BLaER1 (cell line): ENCODE results near the gene KRT75.

Experiments
- H3K27ac ChIP-seq: shearing (Covaris generic); formaldehyde crosslinking; 2 replicates; pipeline ENCODE4 v1.8.1; 2022
- H3K27me3 ChIP-seq: shearing (Covaris generic); formaldehyde crosslinking; 2 replicates; pipeline ENCODE4 v1.8.1; 2022
- H3K36me3 ChIP-seq: shearing (Covaris generic); formaldehyde crosslinking; 2 replicates; pipeline ENCODE4 v1.8.1; 2022
- H3K4me1 ChIP-seq: shearing (Covaris generic); formaldehyde crosslinking; 2 replicates; pipeline ENCODE4 v1.8.1; 2022
- H3K4me2 ChIP-seq: shearing (Covaris generic); formaldehyde crosslinking; 2 replicates; pipeline ENCODE4 v1.8.1; 2022
- H3K4me3 ChIP-seq: shearing (Covaris generic); formaldehyde crosslinking; 2 replicates; pipeline ENCODE4 v1.8.1; 2022
- H3K9ac ChIP-seq: shearing (Covaris generic); formaldehyde crosslinking; 2 replicates; pipeline ENCODE4 v1.8.1; 2022
- H3K9me3 ChIP-seq: shearing (Covaris generic); formaldehyde crosslinking; 2 replicates; pipeline ENCODE4 v1.8.1; 2022
- H4K20me1 ChIP-seq: shearing (Covaris generic); formaldehyde crosslinking; 2 replicates; pipeline ENCODE4 v1.8.1; 2022
- Cebpa-rat ChIP-seq: shearing (Covaris generic); IDR thresholded peaks from 2 replicates; pipeline ENCODE4 v1.8.1; 2022

KRT75 gene

DNA sequence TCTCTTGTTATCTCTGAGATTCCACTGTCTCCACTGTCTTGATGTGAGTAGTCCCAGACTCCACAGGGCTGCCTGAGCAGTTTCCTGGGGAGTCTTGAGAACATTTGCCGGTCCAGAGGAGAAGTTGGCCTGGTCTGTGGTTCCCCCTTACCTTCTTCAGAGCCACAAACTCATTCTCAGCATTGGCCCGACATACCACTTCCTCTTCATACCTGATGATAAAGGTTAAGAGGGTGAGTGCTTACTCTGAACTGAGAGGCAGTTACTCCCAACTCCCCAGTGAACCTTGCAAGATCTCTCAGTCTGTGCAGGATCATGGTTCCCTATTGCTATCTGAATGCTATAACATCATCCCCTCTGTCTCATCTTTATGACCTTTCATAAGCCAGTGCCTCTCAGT, 51.3 kb downstream of the KRT75 start:
- Histone ChIP-seq H3K36me3 (no peaks in the 10 kb centered on the region), H3K27ac (no peak overlapping the region), H3K4me2 (no peak overlapping the region), H3K9ac (no peak overlapping the region), H3K9me3 (no peaks in the 10 kb centered on the region), H4K20me1 (no peaks in the 10 kb centered on the region), H3K27me3 (no peaks in the 10 kb centered on the region), H3K4me3 (no peak overlapping the region), H3K4me1 (no peaks in the 10 kb centered on the region)
- no peak for TF ChIP-seq Cebpa-rat

DNA sequence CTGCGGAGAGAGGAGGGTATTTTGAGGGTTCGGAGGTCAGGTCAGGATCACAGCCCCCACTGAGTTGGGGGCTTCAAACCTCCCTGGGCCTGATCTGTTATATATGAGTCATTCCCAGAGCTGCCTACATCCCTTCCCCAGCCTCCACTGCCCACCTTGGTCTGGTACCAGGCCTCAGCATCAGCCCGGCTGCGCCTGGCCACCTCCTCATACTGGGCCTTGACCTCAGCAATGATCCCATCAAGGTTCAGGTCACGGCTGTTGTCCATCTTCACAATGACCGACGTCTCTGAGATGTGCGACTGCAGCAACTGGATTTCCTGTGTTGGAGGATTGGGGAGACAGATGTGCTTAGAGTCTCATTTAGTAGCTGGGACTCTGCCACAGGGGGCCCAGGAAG, 53.0 kb downstream of the KRT75 start:
- Histone ChIP-seq H3K9ac (no peak overlapping the region), H3K4me2 (no peak overlapping the region), H3K9me3 (no peaks in the 10 kb centered on the region), H3K27me3 (no peaks in the 10 kb centered on the region), H3K4me3 (no peak overlapping the region), H4K20me1 (no peaks in the 10 kb centered on the region), H3K27ac (no peak overlapping the region), H3K36me3 (no peaks in the 10 kb centered on the region), H3K4me1 (no peaks in the 10 kb centered on the region)
- TF ChIP-seq Cebpa-rat = no peak

DNA sequence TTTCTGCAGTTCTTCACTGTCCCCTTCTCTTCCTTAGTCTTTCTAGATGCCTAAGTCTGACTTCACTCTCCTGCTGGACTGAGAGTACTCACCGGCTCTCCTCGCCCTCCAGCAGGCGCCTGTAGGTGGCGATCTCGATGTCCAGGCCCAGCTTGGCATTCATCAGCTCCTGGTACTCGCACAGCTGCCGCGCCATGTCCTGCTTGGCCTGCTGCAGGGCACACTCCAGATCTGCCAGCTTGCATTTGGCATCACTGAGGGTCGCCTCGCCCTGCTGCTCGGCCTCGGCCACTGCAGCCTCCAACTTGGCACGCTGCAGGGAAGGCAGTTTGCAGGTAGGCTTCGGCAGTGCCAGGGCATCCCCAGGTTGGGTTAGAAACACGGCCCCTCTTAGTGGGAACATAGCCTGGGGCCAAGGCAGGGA, 53.9 kb downstream of the KRT75 start:
- no peaks in the 10 kb centered on the region for H3K9me3 ChIP-seq
- H3K27ac ChIP-seq = no peak overlapping the region
- no peak overlapping the region for H3K4me2 ChIP-seq
- H3K9ac ChIP-seq = no peak overlapping the region
- H3K4me1 ChIP-seq = no peaks in the 10 kb centered on the region
- no peak overlapping the region for H3K4me3 ChIP-seq
- H3K27me3 ChIP-seq = no peaks in the 10 kb centered on the region
- no peaks in the 10 kb centered on the region for H4K20me1 ChIP-seq
- no peak for TF ChIP-seq Cebpa-rat
- no peaks in the 10 kb centered on the region for H3K36me3 ChIP-seq

DNA sequence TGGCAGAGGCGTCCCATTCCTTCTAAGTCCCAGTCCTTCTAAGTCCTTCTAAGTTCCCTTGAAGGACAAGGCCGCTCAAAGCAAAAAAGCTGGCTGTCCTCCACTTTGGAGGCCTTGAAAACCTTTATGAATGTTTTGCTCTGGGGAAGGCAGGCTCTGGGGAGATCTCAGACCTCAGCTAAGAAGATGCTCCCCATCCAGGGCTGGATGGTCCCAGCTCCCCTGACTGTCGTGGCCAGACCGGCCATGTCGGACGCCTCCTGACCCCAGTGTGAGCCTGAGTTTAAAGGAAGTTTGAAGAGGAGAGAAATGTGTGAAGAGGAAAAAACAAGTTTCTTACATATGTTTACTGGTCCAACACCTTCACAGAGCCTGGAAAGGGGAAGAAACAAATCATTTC, 54.6 kb downstream of the KRT75 start:
- H3K4me1 ChIP-seq = no peaks in the 10 kb centered on the region
- H3K27me3 ChIP-seq = no peaks in the 10 kb centered on the region
- H3K4me2 ChIP-seq = no peak overlapping the region
- no peak overlapping the region for H3K4me3 ChIP-seq
- H4K20me1 ChIP-seq = no peaks in the 10 kb centered on the region
- no peaks in the 10 kb centered on the region for H3K9me3 ChIP-seq
- H3K36me3 ChIP-seq = no peaks in the 10 kb centered on the region
- no peak overlapping the region for H3K9ac ChIP-seq
- TF ChIP-seq Cebpa-rat = no peak
- no peak overlapping the region for H3K27ac ChIP-seq

DNA sequence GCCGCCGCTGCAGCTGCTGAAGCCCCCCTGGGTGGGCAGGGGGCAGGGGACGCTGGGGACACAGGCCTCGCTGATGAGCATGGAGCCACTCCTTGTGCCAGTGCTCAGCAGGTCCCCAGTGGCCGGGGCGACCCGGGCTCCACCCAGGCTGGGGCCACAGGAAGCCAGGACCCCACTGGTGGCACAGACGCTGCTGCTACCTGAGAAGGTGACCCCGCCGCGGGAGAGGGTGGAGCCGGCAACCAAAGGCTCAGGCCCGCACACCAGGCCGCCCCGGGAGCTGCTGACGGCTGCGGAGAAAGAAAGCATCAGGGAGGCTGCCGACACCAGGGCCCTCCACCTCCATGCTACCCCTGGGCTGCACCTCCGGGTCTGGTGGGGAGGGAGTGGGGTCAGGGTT, 56.1 kb downstream of the KRT75 start:
- Histone ChIP-seq H3K4me1 (no peaks in the 10 kb centered on the region), H3K27me3 (no peaks in the 10 kb centered on the region), H4K20me1 (no peaks in the 10 kb centered on the region), H3K9ac (no peak overlapping the region), H3K4me2 (no peak overlapping the region), H3K36me3 (no peaks in the 10 kb centered on the region), H3K27ac (no peak overlapping the region), H3K9me3 (no peaks in the 10 kb centered on the region), H3K4me3 (no peak overlapping the region)
- TF ChIP-seq Cebpa-rat = no peak

DNA sequence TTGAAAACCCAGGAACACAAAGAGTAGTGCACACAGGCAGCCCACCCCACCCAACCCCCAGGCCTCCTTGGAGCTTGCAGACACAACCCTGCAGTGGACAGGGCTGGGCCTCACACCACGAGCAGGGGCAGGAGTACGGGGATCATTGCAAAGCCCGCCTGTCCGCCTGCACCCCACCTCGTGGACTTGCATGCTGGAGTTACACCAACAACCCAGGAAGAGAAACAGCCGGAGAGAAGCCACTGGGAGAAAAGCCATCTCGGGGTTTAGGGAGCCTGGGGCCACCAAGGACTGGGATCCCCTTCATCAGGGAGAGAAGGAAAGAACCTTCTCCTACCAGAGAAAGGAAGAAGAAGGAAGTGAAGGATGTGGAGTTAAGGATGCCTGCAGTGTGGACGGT, 56.9 kb downstream of the KRT75 start:
- Histone ChIP-seq H3K9me3 (no peaks in the 10 kb centered on the region), H3K4me1 (no peaks in the 10 kb centered on the region; the same call in 1 of the 2 replicates), H3K4me3 (no peak overlapping the region), H3K4me2 (no peak overlapping the region), H4K20me1 (no peaks in the 10 kb centered on the region), H3K9ac (no peak overlapping the region), H3K36me3 (no peaks in the 10 kb centered on the region), H3K27ac (no peak overlapping the region), H3K27me3 (no peaks in the 10 kb centered on the region)
- TF ChIP-seq Cebpa-rat = no peak
